Activated CD4-positive, alpha-beta T cell treated with anti-CD3 and anti-CD28 coated beads for 36 hours (primary cell): ENCODE data around the gene YWHAE. TPM values are rescaled to one million over a fixed set of nuclear protein-coding genes. Genes with fewer than 3 reads are reported as not detected.

Experiments used
- ATAC-seq: fragments of 200-7000 bp; cut with Tn5 transposase; one replicate; pipeline ENCODE4 v1.10.0; 2021; ENCODE audit warnings: mild to moderate bottlenecking, moderate library complexity
- CTCF ChIA-PET: fragments of 350-600 bp; sonication (Branson Sonifier 250); formaldehyde crosslinking; loops from one replicate; lab custom pipeline; 2021; ENCODE audit warnings: antibody characterized with exemption; lab: Charles Lee
- POLR2A ChIA-PET: fragments of 350-600 bp; sonication (Branson Sonifier 250); formaldehyde crosslinking; loops from one replicate; lab custom pipeline; 2021; ENCODE audit warnings: antibody characterized with exemption, inconsistent platforms; lab: Charles Lee
- DNase-seq: peaks from one replicate; pipeline ENCODE4 v3.0.0-alpha.2; 2020
- H3K27ac Mint-ChIP-seq: one replicate; pipeline ENCODE4 v1.8.0; 2021; ENCODE audit warnings: mixed read lengths
- H3K27me3 Mint-ChIP-seq: one replicate; pipeline ENCODE4 v1.8.0; 2021; ENCODE audit warnings: mixed read lengths
- H3K36me3 Mint-ChIP-seq: one replicate; pipeline ENCODE4 v1.8.0; 2021; ENCODE audit warnings: low read depth, mixed read lengths
- H3K4me1 Mint-ChIP-seq: one replicate; pipeline ENCODE4 v1.8.0; 2021; ENCODE audit warnings: mixed read lengths
- H3K4me3 Mint-ChIP-seq: one replicate; pipeline ENCODE4 v1.8.0; 2021; ENCODE audit warnings: mild to moderate bottlenecking, moderate library complexity, mixed read lengths
- H3K9me3 Mint-ChIP-seq: one replicate; pipeline ENCODE4 v1.8.0; 2021; ENCODE audit warnings: low read depth, mixed read lengths
- intact Hi-C, 2 experiments: fragments of 100-400 bp; cut with DNase I in 1 of 2; cut with micrococcal nuclease in 1 of 2; formaldehyde crosslinking; loops; one replicate each; pipeline versions ENCODE4 v1.14.2 to v1.15.1; 2022 to 2024; cut with DNase I, micrococcal nuclease
- total RNA-seq, 2 experiments: library from RNA; stranded (reverse); gene quantifications; one replicate each; pipeline ENCODE4 v1.2.3, GENCODE V29; 2021

The YWHAE gene
- total RNA-seq, 2 experiments from 2014 or later, result 520 to 553 TPM

- intact Hi-C loops, result no loop called here
- ChIA-PET POLR2A (no interaction called here), CTCF (interaction anchor here (0.9 to 2.0 kb wide), 5 partner anchors 8 to 234 kb away, joined by 3 to 10 read pairs (median 5); no protein-coding TSS in a partner anchor)
- no peak for ATAC-seq
- DNase-seq, result no peak
- Mint-ChIP-seq H3K4me1 (peaks cover 11% of the 10 kb centered on the region), H3K27me3 (no peaks in the 10 kb centered on the region), H3K36me3 (peaks cover 22% of the 10 kb centered on the region), H3K27ac (no peak overlapping the region), H3K4me3 (no peak overlapping the region), H3K9me3 (no peaks in the 10 kb centered on the region)
Observed at GRCh38 chr17:1340371-1340770, 59.7 kb downstream of the YWHAE start.

- H3K4me3 Mint-ChIP-seq, result no peak overlapping the region
- no peak overlapping the region for H3K27ac Mint-ChIP-seq
- DNase-seq, result peak; percentile 39
- intact Hi-C loops, result loop anchor here (1.0 to 2.0 kb wide), 4 partner anchors 55 to 209 kb away; no protein-coding TSS in a partner anchor
- H3K4me1 Mint-ChIP-seq, result peaks cover 14% of the 10 kb centered on the region
- no peaks in the 10 kb centered on the region for H3K27me3 Mint-ChIP-seq
- ChIA-PET CTCF (interaction anchor here (0.6 to 2.6 kb wide), 10 partner anchors 14 to 209 kb away, joined by 3 to 21 read pairs (median 5); no protein-coding TSS in a partner anchor), POLR2A (no interaction called here)
- no peaks in the 10 kb centered on the region for H3K36me3 Mint-ChIP-seq
- peak; percentile 64 for ATAC-seq
- no peaks in the 10 kb centered on the region for H3K9me3 Mint-ChIP-seq
Observed at GRCh38 chr17:1331708-1332107, 68.3 kb downstream of the YWHAE start.

GRCh38 chr17:1329745-1330343 is 70.2 kb downstream of the YWHAE start:
- no peak for DNase-seq
- no peak overlapping the region for H3K4me3 Mint-ChIP-seq
- ChIA-PET CTCF (no interaction called here), POLR2A (interaction anchor here (0.5 kb wide), 1 partner anchor 575 kb away, joined by 5 read pairs; no protein-coding TSS in a partner anchor)
- H3K27me3 Mint-ChIP-seq, result no peaks in the 10 kb centered on the region
- no peak for ATAC-seq
- H3K4me1 Mint-ChIP-seq, result peaks cover 14% of the 10 kb centered on the region
- intact Hi-C loops, result no loop called here
- H3K36me3 Mint-ChIP-seq, result no peaks in the 10 kb centered on the region
- H3K27ac Mint-ChIP-seq, result no peak overlapping the region
- no peaks in the 10 kb centered on the region for H3K9me3 Mint-ChIP-seq

GRCh38 chr17:1328437-1328836 is 71.6 kb downstream of the YWHAE start:
- ChIA-PET POLR2A (no interaction called here), CTCF (no interaction called here)
- Mint-ChIP-seq H3K36me3 (no peaks in the 10 kb centered on the region), H3K9me3 (no peaks in the 10 kb centered on the region), H3K4me3 (no peak overlapping the region), H3K27ac (no peak overlapping the region), H3K27me3 (peaks cover 2% of the 10 kb centered on the region), H3K4me1 (peaks cover 14% of the 10 kb centered on the region)
- ATAC-seq (no peak), DNase-seq (no peak)
- intact Hi-C loops, result no loop called here

GRCh38 chr17:1325766-1326165 is 74.3 kb downstream of the YWHAE start:
- Mint-ChIP-seq H3K4me1 (no peaks in the 10 kb centered on the region), H3K27me3 (peaks cover 2% of the 10 kb centered on the region), H3K36me3 (no peaks in the 10 kb centered on the region), H3K27ac (no peak overlapping the region), H3K4me3 (no peak overlapping the region), H3K9me3 (no peaks in the 10 kb centered on the region)
- DNase-seq, result no peak
- ChIA-PET POLR2A (no interaction called here), CTCF (interaction anchor here (0.8 kb wide), 1 partner anchor 203 kb away, joined by 3 read pairs; no protein-coding TSS in a partner anchor)
- no peak for ATAC-seq
- intact Hi-C loops, result no loop called here

- intact Hi-C loops, result no loop called here
- DNase-seq (no peak), ATAC-seq (no peak)
- Mint-ChIP-seq H3K36me3 (no peaks in the 10 kb centered on the region), H3K4me1 (no peaks in the 10 kb centered on the region), H3K27me3 (peaks cover 2% of the 10 kb centered on the region), H3K27ac (no peak overlapping the region), H3K4me3 (no peak overlapping the region), H3K9me3 (no peaks in the 10 kb centered on the region)
- POLR2A ChIA-PET, result no interaction called here
- CTCF ChIA-PET, result no interaction called here
Observed at GRCh38 chr17:1324201-1324771, 75.7 kb downstream of the YWHAE start.

GRCh38 chr17:1323336-1323735 is 76.7 kb downstream of the YWHAE start:
- Mint-ChIP-seq H3K9me3 (no peaks in the 10 kb centered on the region), H3K27ac (no peak overlapping the region), H3K4me1 (no peaks in the 10 kb centered on the region), H3K36me3 (no peaks in the 10 kb centered on the region), H3K4me3 (no peak overlapping the region), H3K27me3 (peaks cover 2% of the 10 kb centered on the region)
- ChIA-PET POLR2A (no interaction called here), CTCF (no interaction called here)
- intact Hi-C loops, result no loop called here
- ATAC-seq (no peak), DNase-seq (no peak)

- peaks cover 2% of the 10 kb centered on the region for H3K27me3 Mint-ChIP-seq
- ChIA-PET CTCF (interaction anchor here (0.6 to 1.2 kb wide), 3 partner anchors 41 to 44 kb away, joined by 3 to 6 read pairs (median 4); no protein-coding TSS in a partner anchor), POLR2A (interaction anchor here (0.6 kb wide), 1 partner anchor 232 kb away, joined by 3 read pairs; no protein-coding TSS in a partner anchor)
- DNase-seq, result no peak
- H3K36me3 Mint-ChIP-seq, result no peaks in the 10 kb centered on the region
- no peak overlapping the region for H3K27ac Mint-ChIP-seq
- ATAC-seq, result no peak
- intact Hi-C loops, result no loop called here
- no peaks in the 10 kb centered on the region for H3K4me1 Mint-ChIP-seq
- no peaks in the 10 kb centered on the region for H3K9me3 Mint-ChIP-seq
- H3K4me3 Mint-ChIP-seq, result no peak overlapping the region
Observed at GRCh38 chr17:1322480-1322879, 77.5 kb downstream of the YWHAE start.

GRCh38 chr17:1322014-1322428 is 78.0 kb downstream of the YWHAE start:
- no peak overlapping the region for H3K4me3 Mint-ChIP-seq
- ChIA-PET CTCF (interaction anchor here (0.6 to 1.2 kb wide), 4 partner anchors 11 to 44 kb away, joined by 4 to 6 read pairs (median 5); no protein-coding TSS in a partner anchor), POLR2A (no interaction called here)
- H3K36me3 Mint-ChIP-seq, result no peaks in the 10 kb centered on the region
- ATAC-seq (no peak), DNase-seq (no peak)
- H3K9me3 Mint-ChIP-seq, result no peaks in the 10 kb centered on the region
- no peak overlapping the region for H3K27ac Mint-ChIP-seq
- no peaks in the 10 kb centered on the region for H3K4me1 Mint-ChIP-seq
- peaks cover 2% of the 10 kb centered on the region for H3K27me3 Mint-ChIP-seq
- intact Hi-C loops, result no loop called here

- Mint-ChIP-seq H3K27ac (no peak overlapping the region), H3K4me1 (no peaks in the 10 kb centered on the region), H3K4me3 (no peak overlapping the region), H3K36me3 (no peaks in the 10 kb centered on the region), H3K9me3 (no peaks in the 10 kb centered on the region), H3K27me3 (peaks cover 4% of the 10 kb centered on the region)
- ATAC-seq (no peak), DNase-seq (no peak)
- CTCF ChIA-PET, result no interaction called here
- POLR2A ChIA-PET, result no interaction called here
- intact Hi-C loops, result no loop called here
Observed at GRCh38 chr17:1315891-1316403, 84.1 kb downstream of the YWHAE start.

- ChIA-PET CTCF (interaction anchor here (1.0 to 1.1 kb wide), 2 partner anchors 17 to 34 kb away, joined by 3 to 4 read pairs; no protein-coding TSS in a partner anchor), POLR2A (no interaction called here)
- DNase-seq (no peak), ATAC-seq (no peak)
- H3K4me3 Mint-ChIP-seq, result no peak overlapping the region
- no peaks in the 10 kb centered on the region for H3K9me3 Mint-ChIP-seq
- no peaks in the 10 kb centered on the region for H3K4me1 Mint-ChIP-seq
- H3K27me3 Mint-ChIP-seq, result peaks cover 4% of the 10 kb centered on the region
- no peak overlapping the region for H3K27ac Mint-ChIP-seq
- intact Hi-C loops, result no loop called here
- no peaks in the 10 kb centered on the region for H3K36me3 Mint-ChIP-seq
Observed at GRCh38 chr17:1315409-1315808, 84.6 kb downstream of the YWHAE start.
